HG03520 (cell line): ENCODE measurements around the gene KDM8.
A peak's percentile ranks its signal among the peaks of the same experiment; 100 is the strongest.
"Not testable (repeated sequence)": the region's sequence is repeated elsewhere in the genome, so short reads cannot be mapped to it uniquely, and the experiment has no call there.

Experiments used
- ATAC-seq: cut with Tn5 transposase; IDR thresholded peaks from one replicate; pipeline ENCODE4 v1.9.1; 2021; ENCODE audit warnings: mild to moderate bottlenecking, moderate library complexity; ENCODE audit not compliant: unreplicated experiment

Gene KDM8

DNA sequence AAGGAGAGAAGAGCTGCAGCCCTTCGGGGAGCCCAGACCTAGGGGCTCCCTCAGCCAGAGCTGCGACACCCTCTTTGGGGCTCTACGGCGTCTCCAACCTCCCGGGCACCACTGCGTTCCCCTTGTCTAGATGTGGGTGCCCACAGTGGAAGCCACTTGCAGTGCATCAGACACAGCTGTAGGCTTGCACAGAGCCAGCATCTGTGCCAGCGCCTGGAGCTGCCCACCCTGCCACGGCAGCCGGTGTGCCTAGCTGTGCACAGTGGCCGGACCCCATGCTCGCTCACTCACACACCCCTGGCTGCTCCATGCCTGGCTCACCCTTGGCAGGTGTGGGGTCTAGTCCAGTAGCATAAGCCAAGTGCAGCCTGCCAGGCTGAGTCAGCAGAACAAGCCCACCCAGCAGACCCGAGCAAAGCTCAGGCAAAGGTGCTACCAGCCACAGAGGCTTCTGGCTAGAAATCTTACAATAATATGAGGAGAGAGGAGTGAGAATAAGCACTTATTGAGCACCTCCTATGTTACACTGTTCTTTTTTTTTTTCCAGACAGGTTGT is 12.9 kb upstream of the KDM8 start:
- no peak for ATAC-seq

DNA sequence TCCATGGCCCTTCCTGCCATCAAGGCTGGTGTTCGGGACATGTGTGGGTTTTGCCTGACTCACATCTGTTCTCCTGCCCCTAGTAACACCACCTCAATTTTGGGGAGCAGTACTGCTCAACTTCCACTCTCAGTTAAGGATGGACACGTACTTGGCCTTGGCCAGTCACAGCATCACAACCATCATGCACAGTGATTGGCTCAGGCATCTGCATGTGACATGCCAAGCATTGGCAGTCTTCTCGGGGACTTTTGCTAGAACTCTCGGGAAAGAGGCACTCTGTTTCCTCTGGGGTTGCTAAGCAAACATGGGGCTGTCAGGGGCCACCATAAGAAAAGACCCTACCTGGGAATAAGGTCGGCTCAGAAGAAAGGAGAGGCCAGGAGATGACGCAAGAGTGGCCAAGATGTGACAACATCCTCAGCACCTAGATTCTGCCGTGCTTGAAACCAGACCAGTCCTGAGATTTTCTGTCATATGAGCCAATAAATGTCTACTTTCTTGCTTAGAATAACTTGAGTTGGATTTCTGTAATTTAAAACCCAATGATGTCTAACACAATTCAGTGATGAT is 11.9 kb upstream of the KDM8 start:
- ATAC-seq: no peak

DNA sequence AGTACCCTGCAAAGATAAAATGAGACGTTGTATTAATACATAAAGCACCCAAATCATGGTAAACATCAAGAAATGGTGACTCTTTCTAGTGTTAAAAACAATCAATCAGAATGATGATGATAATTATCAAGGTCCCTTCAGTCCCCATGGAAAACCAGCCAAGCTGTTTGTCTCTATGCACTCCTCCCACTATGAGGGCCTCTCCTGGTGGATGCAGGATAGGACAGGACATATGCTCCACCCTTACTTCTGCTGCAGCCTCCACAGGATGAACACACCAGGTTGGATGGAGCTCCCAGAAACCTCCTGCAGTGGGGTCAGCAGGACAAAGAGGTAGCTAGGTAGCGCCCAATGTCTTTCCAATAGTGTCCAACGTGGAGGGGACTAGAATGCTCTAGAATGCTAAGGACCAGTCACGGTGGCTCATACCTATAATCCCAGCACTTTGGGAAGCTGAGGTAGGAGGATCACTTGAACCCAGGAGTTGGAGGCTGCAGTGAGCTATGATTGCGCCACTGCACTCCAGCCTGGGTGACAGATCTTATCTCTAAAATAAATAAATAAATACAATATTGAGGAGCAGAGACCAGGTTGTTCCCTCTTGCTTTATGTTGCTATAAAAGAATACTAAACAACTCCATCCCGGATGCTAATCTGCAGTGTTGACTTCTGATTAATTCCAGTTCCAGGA is 9.9 kb upstream of the KDM8 start:
- no peak for ATAC-seq

DNA sequence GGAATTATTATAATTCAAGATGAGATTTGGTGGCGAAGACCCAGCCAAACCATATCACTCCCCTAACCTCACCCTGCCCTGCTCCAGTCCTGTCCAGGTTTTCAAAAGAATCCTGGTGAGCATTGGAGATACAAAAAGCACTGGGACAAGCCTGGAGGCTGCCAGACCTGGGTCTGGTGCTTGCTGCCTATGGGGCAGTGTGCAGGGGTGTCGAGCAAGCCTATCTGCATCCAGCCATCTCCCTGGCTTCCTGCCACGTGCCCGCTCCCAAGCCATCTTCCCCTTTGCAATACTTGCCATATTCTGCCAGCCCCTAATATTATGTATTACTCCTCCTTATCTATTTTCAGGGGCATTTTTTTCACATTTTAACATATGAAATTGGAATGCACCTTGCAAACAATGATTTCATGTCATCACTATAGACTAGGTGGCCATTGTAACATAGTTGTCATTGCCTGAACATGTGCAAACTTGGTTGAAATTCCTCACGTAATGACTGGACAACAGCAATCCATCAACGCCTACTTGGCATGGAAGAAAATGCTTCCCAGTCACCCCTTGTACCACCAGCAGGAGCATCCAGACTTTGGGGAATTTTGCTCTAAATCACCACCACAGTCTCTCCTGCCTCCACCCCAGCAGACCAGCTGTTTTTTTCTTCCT is 8.1 kb upstream of the KDM8 start:
- no peak for ATAC-seq

DNA sequence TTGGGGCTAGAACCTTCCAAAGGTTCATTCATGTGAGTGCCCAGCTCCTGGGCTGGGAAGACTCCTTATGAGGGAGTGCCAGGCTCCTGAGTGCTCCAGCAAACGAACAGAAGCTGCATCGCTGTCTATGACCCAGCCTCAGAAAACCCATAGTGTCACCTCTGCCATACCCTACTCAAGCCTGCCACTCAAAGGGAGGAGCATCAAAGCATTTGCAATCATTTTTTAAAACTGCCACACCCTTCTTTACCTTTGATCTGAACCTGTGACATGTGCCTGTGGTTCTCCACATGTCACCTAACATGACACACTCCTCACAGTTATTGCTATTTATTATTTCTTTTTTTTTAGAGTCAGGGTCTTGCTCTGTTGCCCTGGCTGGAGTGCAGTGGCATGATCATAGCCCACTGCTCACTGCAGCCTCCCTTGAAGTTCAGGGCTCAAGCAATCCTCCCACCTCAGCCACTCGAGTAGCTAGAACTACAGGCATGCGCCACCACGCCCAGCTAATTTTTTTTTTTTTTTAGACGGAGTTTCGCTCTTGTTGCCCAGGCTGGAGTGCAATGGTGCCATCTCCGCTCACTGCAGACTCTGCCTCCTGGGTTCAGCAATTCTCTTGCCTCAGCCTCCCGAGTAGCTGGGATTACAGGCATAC is 7.3 kb upstream of the KDM8 start:
- no peak for ATAC-seq

DNA sequence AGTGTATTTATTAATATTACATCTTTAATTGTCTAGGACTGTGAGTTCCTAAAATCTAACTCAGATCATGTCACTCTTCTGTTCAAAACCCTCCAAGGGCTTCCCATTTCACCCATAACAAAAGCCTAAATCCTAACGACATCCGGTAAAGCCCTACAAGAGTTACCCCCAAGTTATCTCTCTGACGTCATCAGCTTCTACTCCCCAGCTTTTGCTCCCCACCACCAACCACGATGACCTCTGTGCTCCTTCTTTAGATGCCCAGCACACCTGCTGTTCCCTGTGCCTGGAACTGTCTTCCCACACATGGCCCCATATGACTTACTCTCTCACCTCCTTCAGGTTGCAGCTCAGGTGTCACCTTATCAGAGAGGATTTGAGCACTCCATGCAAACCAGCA is 6.3 kb upstream of the KDM8 start:
- ATAC-seq: no peak

DNA sequence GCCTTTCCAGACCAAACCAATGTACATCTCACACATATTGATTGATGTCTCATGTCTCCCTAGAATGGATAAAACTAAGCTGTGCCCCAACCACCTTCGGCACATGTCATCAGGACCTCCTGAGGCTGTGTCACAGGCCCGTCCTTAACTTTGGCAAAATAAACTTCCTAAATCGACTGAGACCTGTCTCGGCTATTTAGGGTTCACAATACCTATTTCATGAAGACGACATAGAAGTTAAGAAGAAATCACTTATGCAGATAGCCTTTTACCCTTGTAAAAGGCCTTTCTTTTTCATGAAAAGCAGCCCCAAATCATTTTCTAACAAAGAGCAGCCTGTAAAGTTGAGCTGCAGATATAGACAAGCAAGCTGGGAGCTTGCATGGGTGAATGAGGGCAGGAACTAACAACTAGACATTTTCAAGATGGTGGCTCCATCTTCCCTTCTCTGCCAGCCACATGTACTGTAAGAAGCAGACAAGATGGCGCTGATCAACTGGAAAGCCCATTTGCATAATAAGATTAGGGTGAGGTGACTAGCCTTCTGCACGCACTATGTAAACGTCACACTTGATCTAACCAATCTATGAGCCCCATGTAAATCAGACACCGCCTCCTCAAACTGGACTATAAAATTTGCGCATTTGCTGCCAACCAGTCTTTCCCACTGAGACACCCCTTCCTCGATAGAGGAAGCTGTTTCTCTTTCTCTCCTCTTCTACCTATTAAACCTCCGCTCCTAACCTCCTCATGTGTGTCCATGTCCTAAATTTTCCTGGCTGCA is 4.7 kb upstream of the KDM8 start:
- no peak for ATAC-seq

DNA sequence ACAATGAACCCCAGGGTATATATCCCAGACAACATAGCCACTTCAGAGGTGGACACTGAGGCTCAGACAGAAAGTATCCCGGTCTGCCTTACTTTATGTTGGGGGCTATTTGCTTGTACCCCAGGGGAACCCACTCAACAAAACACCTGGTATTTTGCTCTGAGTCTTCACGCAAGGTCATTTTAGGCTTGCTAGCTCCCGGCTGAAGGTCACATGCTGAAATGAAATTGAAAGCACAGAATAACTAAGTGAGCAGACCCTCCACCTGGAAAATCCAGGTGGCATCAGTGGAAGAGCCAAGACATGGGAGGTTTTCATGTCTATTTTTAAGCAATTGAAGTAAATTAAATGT is 4.1 kb upstream of the KDM8 start:
- no peak for ATAC-seq

DNA sequence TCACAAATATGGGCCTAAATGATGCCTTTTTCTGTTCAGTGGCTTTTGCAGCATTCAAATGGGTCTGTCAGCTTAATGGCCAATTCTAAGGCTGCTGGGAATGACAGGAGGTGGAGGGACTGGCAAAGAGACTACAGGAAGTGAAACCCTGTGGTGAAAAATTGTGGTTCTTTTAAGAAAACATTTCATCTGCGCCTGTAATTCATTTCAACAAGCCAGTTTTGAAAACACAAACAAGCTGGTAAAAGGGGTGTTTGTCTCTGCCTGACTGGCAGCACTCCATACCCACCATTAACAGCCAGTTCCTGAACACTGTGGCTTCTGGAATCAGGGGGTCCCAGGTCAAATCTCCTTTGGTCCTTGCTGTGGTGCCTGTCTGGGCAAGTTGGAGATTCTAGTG is 3.6 kb upstream of the KDM8 start:
- ATAC-seq: no peak

DNA sequence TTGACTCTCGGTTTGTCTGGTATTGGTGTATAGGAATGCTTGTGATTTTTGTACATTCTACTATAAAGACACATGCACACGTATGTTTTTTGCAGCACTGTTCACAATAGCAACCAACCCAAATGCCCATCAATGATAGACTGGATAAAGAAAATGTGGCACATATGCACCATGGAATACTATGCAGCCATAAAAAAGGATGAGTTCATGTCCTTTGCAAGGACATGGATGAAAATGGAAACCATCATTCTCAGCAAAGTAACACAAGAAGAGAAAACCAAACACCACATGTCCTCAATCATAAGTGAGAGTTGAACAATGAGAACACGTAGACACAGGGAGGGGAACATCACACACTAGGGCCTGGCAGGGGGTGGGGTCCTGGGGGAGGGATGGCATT is 2.4 kb upstream of the KDM8 start:
- not testable (repeated sequence) for ATAC-seq

DNA sequence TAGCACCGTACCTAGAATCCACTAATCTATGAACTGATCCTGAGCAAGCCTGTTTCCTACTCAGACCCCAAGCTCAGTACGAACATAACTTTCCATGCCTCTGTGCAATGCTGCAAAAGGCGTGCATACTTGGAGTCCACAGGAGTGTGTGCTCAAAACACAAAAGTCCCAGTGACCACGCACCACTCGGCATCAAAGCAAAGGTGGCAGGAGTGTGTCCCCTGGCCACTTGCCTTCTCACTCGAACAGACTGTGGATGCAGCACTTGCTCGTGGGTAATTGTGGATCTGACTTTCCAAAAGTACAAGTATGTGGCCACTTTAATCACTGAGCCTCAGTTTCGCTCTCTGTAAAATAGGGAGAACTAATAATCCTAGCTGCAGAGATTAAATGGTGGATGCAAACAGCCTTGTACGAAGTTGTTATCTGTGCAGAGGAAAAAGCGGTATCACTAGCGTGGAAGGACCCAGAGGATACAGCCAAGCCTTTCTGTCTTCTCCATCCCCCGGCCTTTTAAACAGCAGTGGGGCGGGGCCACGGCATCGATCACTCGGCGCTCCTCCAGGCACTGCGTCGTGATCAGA is 311 bp upstream of the KDM8 start:
- ATAC-seq: peak; percentile 45

DNA sequence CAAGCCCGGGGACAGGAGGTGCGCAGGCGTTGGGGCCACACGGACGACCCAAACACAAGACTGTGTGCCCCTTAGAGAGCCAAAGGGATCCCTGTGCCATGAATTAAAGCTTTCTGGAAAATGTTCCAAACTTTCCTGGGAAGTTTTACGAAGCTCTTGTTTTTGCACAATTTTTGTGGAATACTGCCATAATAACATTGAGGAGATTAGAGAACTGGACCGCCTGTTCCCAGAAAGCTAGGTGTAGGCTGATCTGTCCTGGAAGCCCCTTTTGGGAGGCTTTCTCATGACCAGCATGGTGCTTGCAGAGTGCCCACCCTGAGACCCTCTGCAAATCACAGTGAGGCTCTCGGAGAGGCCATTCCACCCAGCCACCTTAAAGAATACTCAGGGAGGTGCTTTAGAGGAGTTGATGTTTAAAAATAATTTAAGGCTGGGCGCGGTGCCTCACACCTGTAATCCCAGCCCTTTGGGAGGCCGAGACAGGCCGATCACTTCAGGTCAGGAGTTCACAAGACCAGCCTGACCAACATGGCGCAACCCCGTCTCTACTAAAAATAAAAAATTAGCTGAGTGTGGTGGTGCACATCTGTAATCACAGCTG is 1.1 kb downstream of the KDM8 start:
- ATAC-seq: no peak

DNA sequence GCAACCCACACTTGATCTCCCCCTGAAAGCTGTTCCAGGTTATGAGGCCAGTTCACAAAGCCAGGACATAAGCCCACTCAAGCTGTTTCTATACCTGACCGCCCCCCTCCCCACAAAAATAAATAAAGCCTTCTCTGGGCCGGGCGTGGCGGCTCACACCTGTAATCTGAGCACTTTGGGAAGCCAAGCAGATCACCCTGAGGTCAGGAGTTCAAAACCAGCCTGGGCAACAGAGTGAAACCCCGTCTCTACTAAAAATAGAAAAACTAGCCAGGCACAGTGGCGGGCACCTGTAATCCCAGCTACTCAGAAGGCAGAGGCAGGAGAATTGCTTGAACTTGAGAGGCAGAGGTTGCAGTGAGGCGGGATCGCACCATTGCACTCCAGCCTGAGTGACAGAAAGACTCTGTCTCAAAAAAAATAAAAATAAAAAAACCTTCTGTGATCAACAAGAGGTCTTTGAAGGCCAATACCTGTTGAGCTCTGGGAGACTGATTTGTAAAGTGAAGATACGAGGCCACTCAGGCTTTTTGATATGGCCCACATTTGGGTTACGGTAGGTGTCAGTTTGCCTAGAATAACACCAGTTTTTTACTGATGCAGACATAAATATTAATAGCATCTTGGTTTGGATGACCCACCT is 2.2 kb downstream of the KDM8 start:
- no peak for ATAC-seq

DNA sequence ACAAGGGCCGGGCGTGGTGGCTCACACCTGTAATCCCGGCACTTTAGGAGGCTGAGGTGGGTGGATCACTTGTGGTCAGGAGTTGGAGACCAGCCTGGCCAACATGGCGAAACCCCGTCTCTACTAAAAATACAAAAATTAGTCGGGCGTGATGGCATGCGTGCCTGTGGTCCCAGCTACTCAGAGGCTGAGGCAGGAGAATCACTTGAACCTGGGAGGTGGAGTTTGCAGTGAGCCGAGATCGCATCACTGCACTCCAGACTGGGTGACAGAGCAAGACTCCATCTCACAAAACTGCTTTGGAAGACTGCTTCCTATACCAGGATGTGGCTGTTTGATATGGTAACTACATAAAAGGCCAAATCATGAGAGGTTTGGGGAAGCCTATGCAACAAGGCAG is 3.8 kb downstream of the KDM8 start:
- not testable (repeated sequence) for ATAC-seq

DNA sequence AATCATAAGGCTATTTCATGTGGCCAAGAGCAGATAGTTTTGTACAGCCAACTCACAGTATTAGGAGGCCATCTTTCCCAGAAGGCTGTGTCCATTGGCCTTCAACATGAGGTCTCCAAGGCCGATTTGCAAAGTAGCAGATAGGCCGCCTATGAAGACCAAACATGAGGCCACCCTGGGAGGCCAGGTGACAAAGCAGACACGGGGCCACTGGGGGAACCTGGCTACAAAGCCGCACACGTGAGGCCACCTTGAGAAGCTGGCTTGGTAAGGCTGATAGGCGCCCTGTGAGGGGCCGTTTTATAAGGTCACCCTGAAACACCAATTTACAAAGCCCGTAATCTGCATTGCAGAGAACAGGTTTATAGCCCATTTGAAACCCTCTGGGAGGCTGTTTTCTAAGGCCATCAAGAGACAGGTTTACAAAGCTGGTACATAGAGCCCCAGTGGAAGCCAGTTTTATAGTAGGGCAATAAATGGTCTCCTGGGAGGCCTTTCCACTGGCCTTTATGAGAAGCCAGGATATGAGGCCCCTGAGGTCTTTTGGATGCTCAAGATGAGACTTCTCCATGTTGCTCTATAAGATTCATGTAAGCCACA is 4.9 kb downstream of the KDM8 start:
- ATAC-seq: no peak

DNA sequence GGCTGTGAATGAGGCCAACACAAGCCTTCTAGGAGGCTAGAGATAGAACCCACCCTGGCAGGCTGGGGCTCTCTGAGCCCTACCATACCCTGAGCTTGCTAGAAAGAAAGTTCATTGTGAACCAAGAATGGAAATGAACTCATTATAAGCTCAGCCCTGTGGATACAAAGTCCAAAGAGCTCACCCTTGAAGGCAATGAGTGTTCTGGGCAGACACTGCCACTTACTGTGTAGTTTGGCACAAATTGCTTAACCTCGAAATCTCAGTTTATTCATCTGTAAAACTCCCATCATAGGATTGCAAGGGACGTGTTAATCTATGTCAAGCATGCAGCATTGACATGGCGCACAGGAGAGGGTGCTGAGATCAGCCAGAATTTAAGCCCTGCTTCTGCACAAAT is 5.5 kb downstream of the KDM8 start:
- ATAC-seq: no peak

DNA sequence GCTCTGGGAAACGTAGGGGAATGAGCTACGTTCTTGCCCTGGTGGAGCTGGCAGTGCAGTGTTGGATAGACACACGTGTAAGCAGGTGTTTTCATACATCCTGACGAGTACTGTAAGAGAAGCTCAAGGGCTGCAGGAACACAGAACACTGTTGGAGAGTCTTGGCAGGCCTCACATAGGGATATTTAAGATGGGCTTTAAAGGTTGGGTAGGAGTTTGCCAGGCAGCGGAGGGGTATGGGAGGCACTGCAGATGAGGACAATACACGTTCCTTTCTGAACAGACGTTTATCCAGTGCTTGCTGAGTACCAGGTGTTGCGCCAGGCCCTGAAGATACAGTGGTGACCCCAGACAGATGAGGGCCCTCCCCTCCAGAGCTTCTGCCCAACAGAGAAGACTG is 6.3 kb downstream of the KDM8 start:
- ATAC-seq: no peak

DNA sequence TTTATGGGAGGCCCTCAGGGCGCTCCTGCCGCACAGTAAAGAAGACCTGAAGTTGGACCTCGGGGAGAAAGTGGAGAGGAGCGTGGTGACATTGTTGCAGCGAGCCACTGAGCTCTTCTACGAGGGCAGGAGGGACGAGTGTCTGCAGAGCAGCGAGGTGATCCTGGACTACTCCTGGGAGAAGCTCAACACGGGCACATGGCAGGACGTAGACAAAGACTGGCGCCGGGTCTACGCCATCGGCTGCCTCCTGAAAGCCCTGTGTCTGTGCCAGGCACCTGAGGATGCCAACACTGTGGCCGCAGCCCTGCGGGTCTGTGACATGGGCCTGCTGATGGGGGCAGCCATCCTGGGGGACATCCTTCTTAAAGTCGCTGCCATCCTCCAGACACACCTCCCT is 6.8 kb downstream of the KDM8 start:
- no peak for ATAC-seq

DNA sequence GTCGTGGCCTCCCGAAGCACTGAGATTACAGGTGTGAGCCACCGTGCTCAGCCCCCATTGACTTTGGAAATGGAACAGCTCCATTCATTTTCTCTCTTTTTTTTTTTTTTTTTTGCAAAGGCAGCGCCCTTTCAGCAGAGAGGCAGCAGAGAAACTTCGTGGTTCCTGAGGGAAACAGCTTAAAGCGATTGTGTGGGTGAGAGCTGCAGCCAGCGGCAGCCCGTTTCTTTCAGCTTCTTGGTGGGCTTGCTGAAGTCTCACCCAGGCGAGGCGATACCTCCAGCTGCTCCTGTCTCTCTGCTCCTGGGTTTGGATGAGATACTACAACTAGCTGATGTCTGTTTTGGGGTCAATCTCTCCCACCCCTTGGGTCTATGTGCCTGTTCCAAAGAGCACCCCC is 7.7 kb downstream of the KDM8 start:
- no peak for ATAC-seq
